ENCODE measurements around the gene HOXD4. TPM values are rescaled to one million over a fixed set of nuclear protein-coding genes. Genes with fewer than 3 reads are reported as not detected.

Gene HOXD4
- total RNA-seq, 1 experiment from 2014 or later, result 0.61 TPM

DNA sequence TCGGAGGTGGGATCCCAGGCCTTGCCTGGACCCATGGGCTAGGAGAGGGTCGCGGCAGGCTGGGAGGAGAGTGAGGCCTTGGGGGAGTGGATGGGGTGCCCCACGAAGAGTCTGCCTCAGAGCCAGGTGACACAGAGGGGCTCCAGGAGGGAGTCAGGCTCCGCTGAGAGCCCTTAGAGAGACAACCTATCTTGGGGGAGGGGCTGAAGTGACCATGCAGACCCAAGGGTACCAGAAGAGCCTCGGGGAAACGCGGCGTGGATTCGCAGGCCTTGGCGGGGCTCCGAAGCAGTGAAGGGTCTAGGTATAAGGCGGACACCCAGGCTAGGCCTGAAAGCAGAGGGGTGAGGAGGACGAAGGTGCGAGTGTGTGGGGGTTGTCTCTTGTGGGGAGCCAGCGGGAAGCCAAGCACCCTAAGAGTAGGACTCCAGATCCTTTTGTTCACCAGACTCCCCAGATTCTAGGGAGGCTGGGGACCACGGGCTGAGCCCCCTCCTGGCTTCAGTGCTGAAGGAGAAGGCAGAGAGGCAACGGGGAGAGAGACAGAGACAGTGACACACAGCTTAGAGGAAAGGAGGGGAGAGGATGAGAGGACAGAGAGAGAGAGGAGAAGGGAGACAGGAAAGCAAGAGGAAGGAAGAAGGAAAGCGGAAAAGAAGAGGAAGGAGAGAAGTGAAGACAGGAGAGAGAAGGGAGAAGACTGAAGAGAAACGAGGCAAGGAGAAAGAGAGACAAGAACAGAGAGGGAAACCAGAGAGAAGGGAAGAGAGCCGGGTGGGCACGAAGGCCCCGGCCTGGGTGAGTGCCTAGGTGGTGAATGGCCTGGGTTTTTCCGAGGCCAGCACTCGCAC, 45.4 kb upstream of the HOXD4 start:
- H3K4me1 ChIP-seq (ENCODE audit: control insufficient read depth in 1 of 2, insufficient read depth in 2 of 2, low read length in 2 of 2), result peaks cover 0 to 11% of the 10 kb centered on the region in 2 experiments; a peak in 1 of 4 replicates
- no TSS peak for BruUV-seq (replicated peaks)
- H3K36me3 ChIP-seq (ENCODE audit: control insufficient read depth in 1 of 2, insufficient read depth in 2 of 2, low read length in 2 of 2), result no peaks in the 10 kb centered on the region
- H3K9me2 ChIP-seq (ENCODE audit: insufficient read depth), result no peaks in the 10 kb centered on the region
- ChIA-PET CTCF (interaction anchor here (1.4 kb wide), 1 partner anchor 8 kb away, joined by 3 read pairs; no protein-coding TSS in a partner anchor), POLR2A (no interaction called here), RAD21 (ENCODE audit: low non-redundant PET in 1 of 2, low total read pairs in 2 of 2, uncharacterized antibody in 2 of 2, unreplicated experiment in 2 of 2) (no interaction called here)
- peak overlapping the region in 1 of 2 experiments; percentile 56; a peak in 1 of 4 replicates for H3K4me3 ChIP-seq (replicated peaks in 1 of 2; ENCODE audit: low read depth in 1 of 2, low read length in 2 of 2)
- no peaks in the 10 kb centered on the region for H3K79me2 ChIP-seq (ENCODE audit: insufficient read depth, low read length)
- H3K27me3 ChIP-seq (ENCODE audit: insufficient read depth, low read length), result no peaks in the 10 kb centered on the region
- H4K20me1 ChIP-seq (ENCODE audit: insufficient read depth), result no peaks in the 10 kb centered on the region
- H3K4me2 ChIP-seq (ENCODE audit: low read length), result peak overlapping the region; percentile 89
- TF ChIP-seq EZH2 (IDR thresholded peaks at IDR 0.05) (no peak), TCF7L2 (IDR thresholded peaks at IDR 0.05; ENCODE audit: borderline replicate concordance, extremely low read depth, insufficient read depth, insufficient read length) (no peak)
- TF ChIP-seq, protein P1, sequence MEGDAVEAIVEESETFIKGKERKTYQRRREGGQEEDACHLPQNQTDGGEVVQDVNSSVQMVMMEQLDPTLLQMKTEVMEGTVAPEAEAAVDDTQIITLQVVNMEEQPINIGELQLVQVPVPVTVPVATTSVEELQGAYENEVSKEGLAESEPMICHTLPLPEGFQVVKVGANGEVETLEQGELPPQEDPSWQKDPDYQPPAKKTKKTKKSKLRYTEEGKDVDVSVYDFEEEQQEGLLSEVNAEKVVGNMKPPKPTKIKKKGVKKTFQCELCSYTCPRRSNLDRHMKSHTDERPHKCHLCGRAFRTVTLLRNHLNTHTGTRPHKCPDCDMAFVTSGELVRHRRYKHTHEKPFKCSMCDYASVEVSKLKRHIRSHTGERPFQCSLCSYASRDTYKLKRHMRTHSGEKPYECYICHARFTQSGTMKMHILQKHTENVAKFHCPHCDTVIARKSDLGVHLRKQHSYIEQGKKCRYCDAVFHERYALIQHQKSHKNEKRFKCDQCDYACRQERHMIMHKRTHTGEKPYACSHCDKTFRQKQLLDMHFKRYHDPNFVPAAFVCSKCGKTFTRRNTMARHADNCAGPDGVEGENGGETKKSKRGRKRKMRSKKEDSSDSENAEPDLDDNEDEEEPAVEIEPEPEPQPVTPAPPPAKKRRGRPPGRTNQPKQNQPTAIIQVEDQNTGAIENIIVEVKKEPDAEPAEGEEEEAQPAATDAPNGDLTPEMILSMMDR (IDR thresholded peaks at IDR 0.05 in 2 of 3, conservative IDR thresholded peaks at IDR 0.05 in 1 of 3; ENCODE audit: borderline replicate concordance in 1 of 3, insufficient read depth in 1 of 3, low read depth in 2 of 3, low read length in 2 of 3), result no peak
- peak overlapping the region; percentile 78 for H2AFZ ChIP-seq (ENCODE audit: low read depth, low read length, poor library complexity, severe bottlenecking)
- H3K27ac ChIP-seq (ENCODE audit: low read depth, low read length), result no peak overlapping the region
- H3K9me3 ChIP-seq (ENCODE audit: control insufficient read depth in 1 of 2, insufficient read depth in 1 of 2, low read depth in 1 of 2, low read length in 2 of 2), result no peaks in the 10 kb centered on the region
- ATAC-seq (no peak; the same call in 1 of the 2 replicates), DNase-seq (ENCODE audit: low read depth, low spot score) (no peak)
- intact Hi-C loops (cut with micrococcal nuclease), result no loop called here
- H3K9ac ChIP-seq (ENCODE audit: low read length), result no peak overlapping the region
